ENCODE measurements around the gene TNFAIP2.
"Not testable (repeated sequence)": the region's sequence is repeated elsewhere in the genome, so short reads cannot be mapped to it uniquely, and the experiment has no call there.

Gene TNFAIP2

GRCh38 chr14:103135333-103136260 lies 12.3 kb downstream of the TNFAIP2 start:
- no peak for DNase-seq

- DNase-seq: peak; percentile 47
These were observed 13.4 kb downstream of the TNFAIP2 start for GRCh38 chr14:103136388-103137271.

- peak; percentile 41 for DNase-seq
These were observed 14.5 kb downstream of the TNFAIP2 start for GRCh38 chr14:103137689-103138300.

- DNase-seq: no peak
These were observed 15.3 kb downstream of the TNFAIP2 start for GRCh38 chr14:103138301-103139131.

- no peak for DNase-seq
These were observed 16.1 kb downstream of the TNFAIP2 start for GRCh38 chr14:103139132-103140025.

- no peak for DNase-seq
These were observed 17.3 kb downstream of the TNFAIP2 start for GRCh38 chr14:103140316-103141109.

- DNase-seq: no peak
These were observed 18.0 kb downstream of the TNFAIP2 start for GRCh38 chr14:103141117-103141796.

- DNase-seq: no peak
These were observed 18.8 kb downstream of the TNFAIP2 start for GRCh38 chr14:103142026-103142425.

- no peak for DNase-seq
These were observed 19.6 kb downstream of the TNFAIP2 start for GRCh38 chr14:103142721-103143302.

- no peak for DNase-seq
These were observed 20.2 kb downstream of the TNFAIP2 start for GRCh38 chr14:103143506-103143905.

GRCh38 chr14:103144085-103144484 lies 20.8 kb downstream of the TNFAIP2 start:
- DNase-seq: no peak

GRCh38 chr14:103146141-103146709 lies 23.0 kb downstream of the TNFAIP2 start:
- no peak for DNase-seq

- DNase-seq: no peak
These were observed 26.3 kb downstream of the TNFAIP2 start for GRCh38 chr14:103149351-103150237.

GRCh38 chr14:103151270-103151945 lies 28.1 kb downstream of the TNFAIP2 start:
- DNase-seq: no peak

- DNase-seq: no peak
These were observed 31.7 kb downstream of the TNFAIP2 start for GRCh38 chr14:103155010-103155409.

GRCh38 chr14:103155416-103155815 lies 32.2 kb downstream of the TNFAIP2 start:
- not testable (repeated sequence) for DNase-seq

- DNase-seq: no peak
These were observed 32.6 kb downstream of the TNFAIP2 start for GRCh38 chr14:103155826-103156394.
